IMR-90 (cell line): ENCODE data around the gene SPATA31A3. TPM values are rescaled to one million over a fixed set of nuclear protein-coding genes. Genes with fewer than 3 reads are reported as not detected.
"Not testable (repeated sequence)": the region's sequence is repeated elsewhere in the genome, so short reads cannot be mapped to it uniquely, and the experiment has no call there.

Experiments used
- ATAC-seq: fragments of 200-7000 bp; cut with Tn5 transposase; 2 replicates; pipeline ENCODE4 v1.9.1; 2020; ENCODE audit warnings: low read depth, mild to moderate bottlenecking, moderate library complexity
- BruUV-seq: library from RNA; stranded (reverse); fragments of 400-500 nt; replicated peaks from 2 replicates; lab custom pipeline; 2021; lab: Mats Ljungman, UMichigan
- CTCF ChIA-PET: fragments of 300-600 bp; formaldehyde crosslinking; extraction: SDS; loops from one replicate; lab custom pipeline; 2021; ENCODE audit warnings: antibody characterized with exemption; lab: Yijun Ruan, JAX
- POLR2A ChIA-PET: fragments of 300-600 bp; sonication (Branson Sonifier 250); formaldehyde crosslinking; loops from one replicate; lab custom pipeline; 2022; ENCODE audit warnings: antibody characterized with exemption; ENCODE audit not compliant: unreplicated experiment; lab: Charles Lee
- DNase-seq: peaks from one replicate; pipeline ENCODE4 v3.0.0; 2013
- H2AFZ ChIP-seq: replicated peaks from 2 replicates; pipeline ENCODE3; 2013; ENCODE audit warnings: low read length, mild to moderate bottlenecking; ENCODE audit not compliant: poor library complexity
- H2AK5ac ChIP-seq: 2 replicates; pipeline ENCODE4 v1.6.1; 2013; ENCODE audit warnings: low read depth, low read length, inconsistent platforms
- H2AK9ac ChIP-seq: replicated peaks from 2 replicates; pipeline ENCODE3; 2013; ENCODE audit warnings: mild to moderate bottlenecking, low read depth, low read length, moderate library complexity; ENCODE audit not compliant: poor library complexity
- H2BK120ac ChIP-seq: 2 replicates; pipeline ENCODE4 v1.6.1; 2013; ENCODE audit warnings: low read depth, low read length, inconsistent platforms
- H2BK15ac ChIP-seq: 3 replicates; pipeline ENCODE4 v1.6.1; 2013; ENCODE audit warnings: low read depth, low read length, inconsistent platforms
- H2BK20ac ChIP-seq: 2 replicates; pipeline ENCODE4 v1.6.1; 2013; ENCODE audit warnings: low read depth, mild to moderate bottlenecking, inconsistent platforms, low read length, moderate library complexity
- H2BK5ac ChIP-seq: 2 replicates; pipeline ENCODE4 v1.6.1; 2013; ENCODE audit warnings: mild to moderate bottlenecking, low read depth, low read length, inconsistent platforms; ENCODE audit not compliant: poor library complexity, severe bottlenecking
- H3K14ac ChIP-seq: replicated peaks from 2 replicates; pipeline ENCODE4 v1.6.1; 2013; ENCODE audit warnings: low read depth, low read length, inconsistent platforms
- H3K18ac ChIP-seq: 2 replicates; pipeline ENCODE4 v1.6.1; 2013; ENCODE audit warnings: low read depth, low read length, control low read depth
- H3K23ac ChIP-seq: 2 replicates; pipeline ENCODE4 v1.6.1; 2013; ENCODE audit warnings: low read depth, low read length, inconsistent platforms
- H3K27ac ChIP-seq: 2 replicates; pipeline ENCODE4 v1.5.1; 2013; ENCODE audit warnings: mild to moderate bottlenecking, control low read depth, low read length; ENCODE audit not compliant: insufficient read depth
- H3K27me3 ChIP-seq: 2 replicates; pipeline ENCODE4 v1.6.1; 2013; ENCODE audit warnings: low read length; ENCODE audit not compliant: control insufficient read depth, insufficient read depth
- H3K36me3 ChIP-seq: 2 replicates; pipeline ENCODE4 v1.6.1; 2013; ENCODE audit warnings: low read length, mixed read lengths; ENCODE audit not compliant: control insufficient read depth, insufficient read depth
- H3K4ac ChIP-seq: 2 replicates; pipeline ENCODE4 v1.6.1; 2013; ENCODE audit warnings: low read depth, low read length, inconsistent platforms
- H3K4me1 ChIP-seq: 2 replicates; pipeline ENCODE4 v1.6.1; 2013; ENCODE audit warnings: low read length, mixed read lengths; ENCODE audit not compliant: control insufficient read depth, insufficient read depth
- H3K4me2 ChIP-seq: 2 replicates; pipeline ENCODE4 v1.6.1; 2013; ENCODE audit warnings: low read depth, mild to moderate bottlenecking, control low read depth, low read length, moderate library complexity
- H3K4me3 ChIP-seq: 2 replicates; pipeline ENCODE4 v1.5.1; 2013; ENCODE audit warnings: low read depth, mild to moderate bottlenecking, control low read depth, low read length, moderate library complexity; ENCODE audit not compliant: insufficient read depth
- H3K56ac ChIP-seq: 2 replicates; pipeline ENCODE4 v1.6.1; 2013; ENCODE audit warnings: low read length, inconsistent platforms; ENCODE audit not compliant: insufficient read depth; ENCODE audit errors: extremely low read depth
- H3K79me1 ChIP-seq, 2 experiments: 2 replicates each; pipeline ENCODE4 v1.6.1; 2013; ENCODE audit warnings: low read length in 2 of 2, inconsistent platforms in 1 of 2, low read depth in 1 of 2
- H3K9ac ChIP-seq: 2 replicates; pipeline ENCODE4 v1.6.1; 2013; ENCODE audit warnings: low read depth, low read length, control low read depth
- H3K9me1 ChIP-seq: 2 replicates; pipeline ENCODE4 v1.6.1; 2013; ENCODE audit warnings: low read length, inconsistent platforms; ENCODE audit not compliant: insufficient read depth
- H3K9me3 ChIP-seq: 2 replicates; pipeline ENCODE4 v1.6.1; 2013; ENCODE audit warnings: low read length; ENCODE audit not compliant: control insufficient read depth, insufficient read depth
- H4K20me1 ChIP-seq: 2 replicates; pipeline ENCODE4 v1.6.1; 2013; ENCODE audit warnings: low read length, inconsistent platforms; ENCODE audit not compliant: insufficient read depth
- H4K5ac ChIP-seq: 2 replicates; pipeline ENCODE4 v1.6.1; 2013; ENCODE audit warnings: mild to moderate bottlenecking, low read depth, low read length, control low read depth
- H4K8ac ChIP-seq, 2 experiments: 2 replicates each; pipeline ENCODE4 v1.6.1; 2013; ENCODE audit warnings: low read depth in 2 of 2, low read length in 2 of 2, control low read depth in 1 of 2, inconsistent platforms in 1 of 2
- H4K91ac ChIP-seq: 2 replicates; pipeline ENCODE4 v1.6.1; 2013; ENCODE audit warnings: low read depth, low read length, inconsistent platforms; ENCODE audit not compliant: insufficient read depth
- WGBS, 2 experiments: methylation state at CpG; one replicate each; pipeline versions ENCODE4 v1.1.5 to v1.1.7; 2013; ENCODE audit warnings: missing lambda C conversion rate in 2 of 2; ENCODE audit not compliant: insufficient read length in 1 of 2; ENCODE audit errors: extremely low coverage in 2 of 2; 5-methylcytosine and 5-hydroxymethylcytosine counted together
- dilution Hi-C: fragments of 300-500 bp; cut with HindIII; formaldehyde crosslinking; loops from one replicate; pipeline ENCODE4 v1.14.3; 2018; ENCODE audit warnings: low sequenced_read_pairs; ENCODE audit not compliant: unreplicated experiment
- in situ Hi-C: fragments of 300-500 bp; cut with MboI; formaldehyde crosslinking; loops from 3 replicates; pipeline ENCODE4 v1.14.3; 2019; ENCODE audit warnings: low sequenced_read_pairs, inconsistent platforms, mixed read lengths
- intact Hi-C: fragments of 100-400 bp; cut with micrococcal nuclease; formaldehyde crosslinking; loops from 2 replicates; pipeline ENCODE4 v1.10.0; 2022
- polyA plus RNA-seq, 3 experiments: library from polyadenylated mRNA; depleted of rRNA; stranded (reverse); fragments of >200 nt; gene quantifications; 2 replicates each; pipeline ENCODE4 v1.2.3, GENCODE V29; 2012; ENCODE audit warnings: low replicate concordance in 1 of 3
- total RNA-seq: library from RNA; depleted of rRNA; stranded (reverse); fragments of >200 nt; gene quantifications from 2 replicates; pipeline ENCODE4 v1.2.3, GENCODE V29; 2012

SPATA31A3 gene
- total and polyA plus RNA-seq, 2 of the 4 experiments (the other 2 are of a cell fraction) = not detected

- intact Hi-C loops, H4K8ac ChIP-seq, H3K23ac ChIP-seq, H2BK20ac ChIP-seq, H3K79me1 ChIP-seq, ATAC-seq, H3K9me3 ChIP-seq, H2BK120ac ChIP-seq, H2BK15ac ChIP-seq, H3K9me1 ChIP-seq, H3K4me3 ChIP-seq, H2AK5ac ChIP-seq, H3K36me3 ChIP-seq, H4K20me1 ChIP-seq, H3K4me2 ChIP-seq, POLR2A ChIA-PET, H3K56ac ChIP-seq, H4K5ac ChIP-seq, H3K4me1 ChIP-seq, CTCF ChIA-PET, H4K91ac ChIP-seq, H3K14ac ChIP-seq, H3K18ac ChIP-seq, dilution Hi-C loops, BruUV-seq, in situ Hi-C loops, H3K9ac ChIP-seq, H2AK9ac ChIP-seq, H2AFZ ChIP-seq, DNase-seq, H2BK5ac ChIP-seq, H3K4ac ChIP-seq, H3K27ac ChIP-seq, H3K27me3 ChIP-seq: not testable (repeated sequence)
- WGBS, 2 experiments = no CpG with 5 or more reads among the region's 5 CpGs
These were observed 54.0 kb downstream of the SPATA31A3 start for GRCh38 chr9:66938322-66938721.

- POLR2A ChIA-PET, H3K18ac ChIP-seq, H3K56ac ChIP-seq, BruUV-seq, H2AFZ ChIP-seq, DNase-seq, H3K36me3 ChIP-seq, H4K5ac ChIP-seq, H2BK15ac ChIP-seq, H2AK9ac ChIP-seq, H3K14ac ChIP-seq, H2BK5ac ChIP-seq, CTCF ChIA-PET, H3K4ac ChIP-seq, intact Hi-C loops, H3K4me3 ChIP-seq, H4K8ac ChIP-seq, dilution Hi-C loops, ATAC-seq, H3K4me1 ChIP-seq, H3K9me3 ChIP-seq, in situ Hi-C loops, H3K9me1 ChIP-seq, H3K23ac ChIP-seq, H3K79me1 ChIP-seq, H3K4me2 ChIP-seq, H4K91ac ChIP-seq, H2BK20ac ChIP-seq, H4K20me1 ChIP-seq, H3K9ac ChIP-seq, H3K27ac ChIP-seq, H2BK120ac ChIP-seq, H2AK5ac ChIP-seq, H3K27me3 ChIP-seq: not testable (repeated sequence)
- no CpG with 5 or more reads among the region's 3 CpGs for WGBS, 2 experiments
These were observed 54.7 kb downstream of the SPATA31A3 start for GRCh38 chr9:66937662-66938061.
